Lung (tissue), 12 donors: ENCODE results near the gene REC8. TPM values are rescaled to one million over a fixed set of nuclear protein-coding genes. Genes with fewer than 3 reads are reported as not detected.
A peak's percentile ranks its signal among the peaks of the same experiment; 100 is the strongest.

ENCODE experiments used
- ATAC-seq: fragments of 200-7000 bp; cut with Tn5 transposase; one replicate; pipeline ENCODE4 v1.9.1; 2020; ENCODE audit warnings: moderate number of reproducible peaks; ENCODE audit not compliant: insufficient read depth, low FRiP score
- DNase-seq, 3 donors: peaks; one replicate each; pipeline ENCODE4 v3.0.0-alpha.2; 2013 to 2017
- H3K27ac ChIP-seq, 2 donors: one replicate each; pipeline ENCODE4 v1.5.1; 2013; ENCODE audit warnings: mild to moderate bottlenecking in 2 of 2, moderate library complexity in 2 of 2, control low read depth in 1 of 2, inconsistent platforms in 1 of 2, low read depth in 1 of 2, low read length in 1 of 2
- H3K27me3 ChIP-seq, 3 donors: one replicate each; pipeline ENCODE4 v1.5.1; 2013; ENCODE audit warnings: low read length in 2 of 3; ENCODE audit not compliant: control insufficient read depth in 3 of 3, insufficient read depth in 3 of 3
- H3K36me3 ChIP-seq, 4 donors: one replicate each; pipeline ENCODE4 v1.5.1; 2013; ENCODE audit warnings: low read length in 4 of 4, mild to moderate bottlenecking in 1 of 4, moderate library complexity in 1 of 4; ENCODE audit not compliant: control insufficient read depth in 4 of 4, insufficient read depth in 4 of 4
- H3K4me1 ChIP-seq, 5 donors: one replicate each; pipeline ENCODE4 v1.5.1; 2013; ENCODE audit warnings: low read length in 5 of 5, mild to moderate bottlenecking in 2 of 5, moderate library complexity in 1 of 5; ENCODE audit not compliant: control insufficient read depth in 5 of 5, insufficient read depth in 5 of 5
- H3K4me3 ChIP-seq: one replicate; pipeline ENCODE4 v1.5.1; 2013; ENCODE audit warnings: mild to moderate bottlenecking, control low read depth, moderate library complexity
- H3K9ac ChIP-seq, 2 donors: one replicate each; pipeline ENCODE4 v1.5.1; 2013; ENCODE audit warnings: low read length in 2 of 2, control low read depth in 1 of 2; ENCODE audit not compliant: insufficient read depth in 1 of 2
- H3K9me3 ChIP-seq, 4 donors: one replicate each; pipeline ENCODE4 v1.5.1; 2013; ENCODE audit warnings: low read length in 3 of 4, mild to moderate bottlenecking in 1 of 4, moderate library complexity in 1 of 4; ENCODE audit not compliant: control insufficient read depth in 4 of 4, insufficient read depth in 3 of 4
- WGBS, 2 donors: extraction: QIAGEN DNeasy Blood & Tissue Kit; methylation state at CpG; one replicate each; pipeline ENCODE4 v1.1.7; 2013; 5-methylcytosine and 5-hydroxymethylcytosine counted together
- polyA plus RNA-seq, 2 donors: library from polyadenylated mRNA; stranded (reverse); fragments of 200-250 nt; gene quantifications; one replicate each; pipeline ENCODE4 v1.2.1, GENCODE V29; 2013
- total RNA-seq, 2 donors: library from RNA; depleted of rRNA in 1 of 2; stranded (reverse); fragments of >200 nt in 1 of 2; gene quantifications; one replicate each; pipeline ENCODE4 v1.2.1, GENCODE V29; 2014 to 2021
- TF ChIP-seq, protein P1 (sequence below): IDR thresholded peaks from 2 replicates; pipeline ENCODE4 v1.5.1; 2012; ENCODE audit warnings: mild to moderate bottlenecking; ENCODE audit errors: control extremely low read depth, extremely low read depth
- donor health status: control.
- donor health status: control.
- donor health status: Bipolar disorder and iron deficiency.
- donor health status: healthy.
- donor health status: DM: yes; HTN: yes; CAD: no.

Gene REC8
- total and polyA plus RNA-seq, 4 donors, result 13.3 to 48.1 (median 29.5) TPM

DNA sequence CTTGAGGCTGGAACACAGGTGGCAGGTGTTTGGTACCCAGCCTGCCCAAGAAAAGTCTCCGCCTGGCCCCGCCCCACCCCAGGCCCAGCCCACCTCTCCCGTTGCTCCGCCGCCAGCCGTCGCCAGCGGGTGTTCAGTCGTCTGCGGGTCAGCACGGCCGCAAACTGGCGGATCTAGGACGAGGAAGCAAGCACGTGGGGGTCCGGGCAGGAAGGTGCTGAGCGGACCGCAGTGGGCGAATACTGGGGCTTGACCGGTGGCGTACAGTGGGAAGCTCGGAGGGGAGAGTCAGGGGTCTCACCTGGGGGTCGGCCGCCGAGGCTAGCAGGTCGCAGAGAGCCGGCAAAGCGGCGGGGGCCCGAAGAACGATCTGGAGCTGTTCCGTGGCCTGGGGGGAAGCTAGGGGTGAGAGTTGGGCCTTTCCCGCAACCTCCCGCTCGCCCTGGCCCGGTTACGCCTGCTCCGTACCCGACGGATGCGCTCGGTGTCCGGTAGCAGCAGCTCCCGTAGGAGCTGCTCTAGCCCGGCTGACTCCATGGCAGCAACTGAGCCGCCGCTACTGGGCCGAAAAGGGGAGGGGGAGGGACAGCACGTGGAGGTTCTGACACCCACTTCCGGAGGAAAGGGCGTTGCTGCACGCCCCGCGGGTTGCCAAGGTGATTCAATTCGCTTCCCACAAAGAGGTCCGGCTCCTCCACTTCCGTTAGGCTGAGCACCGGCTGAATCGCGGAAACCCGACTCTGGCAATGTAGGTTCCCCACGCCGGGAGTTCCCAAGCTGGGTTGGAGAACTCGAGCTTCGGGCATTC, 16.6 kb downstream of the REC8 start, which contains the start of gene IPO4:
Gene IPO4 (minus strand): TSS at position 566 of the 808 bp plus-strand sequence. CDS start 29 bp downstream, at position 537.
- ATAC-seq, result peak; percentile 94
- TF ChIP-seq, protein P1, sequence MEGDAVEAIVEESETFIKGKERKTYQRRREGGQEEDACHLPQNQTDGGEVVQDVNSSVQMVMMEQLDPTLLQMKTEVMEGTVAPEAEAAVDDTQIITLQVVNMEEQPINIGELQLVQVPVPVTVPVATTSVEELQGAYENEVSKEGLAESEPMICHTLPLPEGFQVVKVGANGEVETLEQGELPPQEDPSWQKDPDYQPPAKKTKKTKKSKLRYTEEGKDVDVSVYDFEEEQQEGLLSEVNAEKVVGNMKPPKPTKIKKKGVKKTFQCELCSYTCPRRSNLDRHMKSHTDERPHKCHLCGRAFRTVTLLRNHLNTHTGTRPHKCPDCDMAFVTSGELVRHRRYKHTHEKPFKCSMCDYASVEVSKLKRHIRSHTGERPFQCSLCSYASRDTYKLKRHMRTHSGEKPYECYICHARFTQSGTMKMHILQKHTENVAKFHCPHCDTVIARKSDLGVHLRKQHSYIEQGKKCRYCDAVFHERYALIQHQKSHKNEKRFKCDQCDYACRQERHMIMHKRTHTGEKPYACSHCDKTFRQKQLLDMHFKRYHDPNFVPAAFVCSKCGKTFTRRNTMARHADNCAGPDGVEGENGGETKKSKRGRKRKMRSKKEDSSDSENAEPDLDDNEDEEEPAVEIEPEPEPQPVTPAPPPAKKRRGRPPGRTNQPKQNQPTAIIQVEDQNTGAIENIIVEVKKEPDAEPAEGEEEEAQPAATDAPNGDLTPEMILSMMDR, result no peak
- peaks cover 22 to 39% (median 31%) of the 10 kb centered on the region in 4 donors for H3K36me3 ChIP-seq
- H3K4me3 ChIP-seq, result peak within 1 kb of the TSS; percentile 69
- H3K9ac ChIP-seq, result peak within 1 kb of the TSS; percentile 49 to 51
- peak; percentile 97 to 99 (median 97) for DNase-seq
- H3K4me1 ChIP-seq, result peaks cover 0 to 8% (median 5%) of the 10 kb centered on the region in 5 donors
- H3K27ac ChIP-seq, result peak within 1 kb of the TSS; percentile 60 to 71
- H3K27me3 ChIP-seq, result no peaks in the 10 kb centered on the region
- no peaks in the 10 kb centered on the region for H3K9me3 ChIP-seq
- WGBS, 2 donors, result 0 to 1% methylated on average over 64 to 65 of the region's 65 CpGs

DNA sequence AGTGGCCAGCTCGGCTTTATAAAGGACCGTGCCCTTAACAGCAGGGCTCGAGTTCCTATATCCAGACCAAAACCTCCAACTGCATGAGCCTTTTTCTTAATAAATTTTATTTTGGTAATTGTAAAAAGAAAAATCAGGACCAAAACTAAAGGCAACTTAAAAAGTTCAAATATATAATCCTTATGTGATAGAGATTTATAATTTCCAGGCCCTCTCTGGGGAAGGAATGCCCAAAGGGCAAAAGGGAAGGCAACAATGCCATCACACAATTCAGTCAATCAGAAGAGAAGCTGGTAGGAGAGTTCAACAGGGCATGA, 17.1 kb downstream of the REC8 start:
- WGBS, 2 donors, result 0 to 1% methylated on average over 3 of the region's 3 CpGs
- peaks cover 17 to 39% (median 31%) of the 10 kb centered on the region in 4 donors for H3K36me3 ChIP-seq
- H3K4me3 ChIP-seq, result no peak overlapping the region
- H3K9ac ChIP-seq, result no peak overlapping the region
- ATAC-seq (no peak), DNase-seq (no peak)
- H3K4me1 ChIP-seq, result peaks cover 0 to 8% (median 5%) of the 10 kb centered on the region in 5 donors
- no peaks in the 10 kb centered on the region for H3K9me3 ChIP-seq
- no peaks in the 10 kb centered on the region for H3K27me3 ChIP-seq
- TF ChIP-seq, protein P1, result no peak
- no peak overlapping the region for H3K27ac ChIP-seq

DNA sequence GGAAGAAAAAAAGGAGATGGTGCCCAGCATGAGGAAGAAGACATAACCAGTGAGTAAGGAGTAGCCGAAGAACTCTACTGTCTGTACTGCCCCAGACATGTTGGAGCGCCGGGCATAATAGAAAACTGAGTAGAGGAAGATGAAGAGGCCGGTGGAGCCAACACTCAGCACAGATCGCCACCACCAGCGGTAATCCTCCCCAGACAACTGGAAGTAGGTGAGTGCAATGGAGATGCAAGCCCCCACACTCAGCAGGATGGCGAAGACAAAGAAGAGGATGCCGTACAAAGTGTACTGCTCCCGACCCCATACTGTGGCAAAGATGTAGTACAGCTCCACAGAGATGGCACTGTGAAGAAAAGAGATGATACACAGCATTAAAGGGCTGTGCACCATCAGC, 17.6 kb downstream of the REC8 start:
- DNase-seq (no peak), ATAC-seq (no peak)
- Histone ChIP-seq H3K4me1 (peaks cover 0 to 12% (median 5%) of the 10 kb centered on the region in 5 donors), H3K36me3 (peaks cover 17 to 40% (median 29%) of the 10 kb centered on the region in 4 donors), H3K9ac (no peak overlapping the region), H3K27ac (no peak overlapping the region), H3K9me3 (no peaks in the 10 kb centered on the region), H3K27me3 (no peaks in the 10 kb centered on the region), H3K4me3 (no peak overlapping the region)
- WGBS, 2 donors, result 96% methylated on average over 9 of the region's 9 CpGs
- TF ChIP-seq, protein P1, result no peak
